GM12874 (cell line): ENCODE results near the gene EPS15.

Source experiments
- CTCF ChIP-seq: IDR thresholded peaks from 2 replicates; pipeline ENCODE4 v1.5.1; 2011; ENCODE audit warnings: low read depth, mild to moderate bottlenecking, control low read depth, low read length, moderate library complexity; ENCODE audit not compliant: insufficient read depth

Gene EPS15

GRCh38 chr1:51444534-51445192 lies 74.4 kb downstream of the EPS15 start:
- no peak for TF ChIP-seq CTCF

GRCh38 chr1:51444096-51444495 lies 75.0 kb downstream of the EPS15 start:
- no peak for TF ChIP-seq CTCF

GRCh38 chr1:51443555-51443954 lies 75.5 kb downstream of the EPS15 start:
- TF ChIP-seq CTCF = no peak

GRCh38 chr1:51442616-51443015 lies 76.5 kb downstream of the EPS15 start:
- TF ChIP-seq CTCF = no peak

GRCh38 chr1:51442198-51442597 lies 76.9 kb downstream of the EPS15 start:
- no peak for TF ChIP-seq CTCF

GRCh38 chr1:51439895-51440294 lies 79.2 kb downstream of the EPS15 start:
- no peak for TF ChIP-seq CTCF

- no peak for TF ChIP-seq CTCF
Observed at GRCh38 chr1:51439053-51439452, 80.0 kb downstream of the EPS15 start.
